HG02943 (cell line): Measurements from ENCODE around the gene IQSEC1.

Source experiments
- ATAC-seq: cut with Tn5 transposase; IDR thresholded peaks from one replicate; pipeline ENCODE4 v1.9.1; 2021; ENCODE audit warnings: mild to moderate bottlenecking, low read depth, moderate library complexity; ENCODE audit not compliant: unreplicated experiment

Gene IQSEC1

DNA sequence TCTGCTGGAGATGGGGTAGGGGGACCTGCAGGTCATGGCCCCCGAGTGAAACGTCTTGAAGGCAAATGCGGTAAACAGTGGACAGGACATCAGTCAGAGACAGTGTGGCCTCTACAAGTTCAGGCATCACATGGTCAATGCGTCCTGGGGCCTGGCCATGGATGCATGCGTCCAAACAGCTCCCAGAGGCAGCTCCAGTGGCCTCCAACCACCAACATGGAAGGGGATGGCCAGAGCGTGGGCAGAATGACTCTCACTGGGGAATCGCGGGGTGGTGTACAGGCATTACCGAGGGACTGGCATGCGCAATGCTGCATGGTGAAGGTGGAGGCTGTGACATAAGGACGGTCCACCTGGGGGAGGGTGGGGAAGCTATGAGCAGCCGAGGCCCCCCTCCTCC, 35.6 kb upstream of the IQSEC1 start:
- ATAC-seq: no peak

DNA sequence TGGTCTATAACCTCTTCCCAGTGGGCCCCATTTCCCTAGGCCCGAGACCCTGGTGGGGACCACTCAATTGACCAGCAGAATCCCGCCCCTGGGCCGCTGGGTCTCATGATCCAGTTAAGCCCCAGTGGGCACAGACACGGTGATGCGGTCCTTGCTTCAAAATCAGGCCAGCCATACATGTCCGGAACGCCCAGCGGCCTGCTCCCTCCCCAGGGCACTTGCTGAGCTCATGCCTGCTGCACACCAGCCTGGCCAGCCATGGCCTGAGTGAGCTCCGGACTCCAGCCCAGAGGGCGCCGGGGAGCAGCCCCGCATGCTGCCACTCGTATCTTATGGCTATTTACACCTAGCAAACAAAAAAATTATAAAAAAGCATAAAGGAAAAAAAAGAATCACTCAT, 34.4 kb upstream of the IQSEC1 start:
- ATAC-seq: no peak

DNA sequence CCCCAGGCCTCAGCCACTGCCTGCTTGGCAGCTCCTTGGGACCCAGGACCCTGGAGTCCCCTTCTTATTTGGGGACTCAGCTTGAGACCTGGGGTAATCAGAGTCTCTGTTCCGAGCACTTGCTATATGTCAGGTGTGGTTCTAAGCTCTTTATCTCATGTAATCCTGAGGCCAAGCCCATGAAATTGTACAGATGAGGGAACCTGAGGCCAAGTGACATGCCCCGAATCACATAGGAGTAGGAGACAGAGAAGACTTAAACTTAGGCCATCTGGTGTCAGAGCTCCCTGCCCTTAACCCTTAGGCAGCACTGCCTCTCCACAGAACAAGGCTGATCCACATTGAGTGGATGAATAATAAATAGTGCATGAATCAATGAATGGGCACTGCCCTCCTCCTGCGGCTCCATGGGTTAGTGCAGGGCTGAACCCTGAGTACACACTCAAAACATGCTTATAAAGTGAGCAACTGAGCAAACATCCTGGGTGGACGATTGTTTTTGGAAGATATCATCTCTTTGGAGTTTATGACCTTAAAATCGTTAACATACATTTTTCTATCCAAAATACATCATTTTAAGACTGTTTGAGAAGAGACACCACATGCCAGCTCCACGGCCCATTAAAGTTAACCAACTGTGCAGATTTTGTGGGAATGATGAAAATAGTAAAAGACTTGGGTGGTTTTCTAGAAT, 33.2 kb upstream of the IQSEC1 start:
- ATAC-seq: no peak

- ATAC-seq: no peak
Measured at GRCh38 chr3:13105896-13106250, 32.6 kb upstream of the IQSEC1 start.

DNA sequence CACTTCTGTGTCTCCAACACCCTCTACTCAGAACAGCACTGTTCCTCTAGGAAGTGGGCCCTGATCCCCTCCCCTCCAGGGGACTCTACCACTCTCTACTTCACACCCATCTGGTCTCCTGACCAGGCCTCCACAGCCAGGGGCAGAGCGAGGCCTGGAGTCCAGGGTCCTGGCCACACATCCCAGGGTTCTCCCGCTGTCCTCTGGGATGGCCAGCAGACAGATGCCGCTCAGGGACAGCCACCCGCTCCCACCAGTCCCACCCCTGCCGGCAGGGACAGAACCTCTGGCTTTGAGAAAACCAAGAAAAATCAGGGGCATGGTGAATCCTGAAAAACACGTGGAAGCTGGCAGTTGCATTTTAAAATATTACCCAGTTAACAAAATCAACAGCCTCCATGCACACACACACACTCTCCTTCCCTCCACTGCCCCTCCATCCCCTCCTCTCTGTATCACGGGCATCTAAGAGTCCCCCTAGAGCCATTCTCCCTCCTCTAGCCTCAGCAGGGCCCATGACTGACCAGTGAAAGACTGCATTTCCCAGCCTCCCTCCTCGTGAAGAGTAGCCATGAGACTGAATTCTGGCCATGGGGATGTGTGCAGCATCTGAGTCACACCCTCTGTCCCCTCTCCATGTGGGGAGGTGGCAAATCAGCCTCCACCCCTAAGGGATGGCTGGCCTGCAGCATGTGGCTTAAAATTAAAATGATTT, 32.1 kb upstream of the IQSEC1 start:
- ATAC-seq: no peak

GRCh38 chr3:13104511-13104910, 31.3 kb upstream of the IQSEC1 start:
- no peak for ATAC-seq

- ATAC-seq: no peak
Measured at GRCh38 chr3:13103416-13104058, 30.3 kb upstream of the IQSEC1 start.

DNA sequence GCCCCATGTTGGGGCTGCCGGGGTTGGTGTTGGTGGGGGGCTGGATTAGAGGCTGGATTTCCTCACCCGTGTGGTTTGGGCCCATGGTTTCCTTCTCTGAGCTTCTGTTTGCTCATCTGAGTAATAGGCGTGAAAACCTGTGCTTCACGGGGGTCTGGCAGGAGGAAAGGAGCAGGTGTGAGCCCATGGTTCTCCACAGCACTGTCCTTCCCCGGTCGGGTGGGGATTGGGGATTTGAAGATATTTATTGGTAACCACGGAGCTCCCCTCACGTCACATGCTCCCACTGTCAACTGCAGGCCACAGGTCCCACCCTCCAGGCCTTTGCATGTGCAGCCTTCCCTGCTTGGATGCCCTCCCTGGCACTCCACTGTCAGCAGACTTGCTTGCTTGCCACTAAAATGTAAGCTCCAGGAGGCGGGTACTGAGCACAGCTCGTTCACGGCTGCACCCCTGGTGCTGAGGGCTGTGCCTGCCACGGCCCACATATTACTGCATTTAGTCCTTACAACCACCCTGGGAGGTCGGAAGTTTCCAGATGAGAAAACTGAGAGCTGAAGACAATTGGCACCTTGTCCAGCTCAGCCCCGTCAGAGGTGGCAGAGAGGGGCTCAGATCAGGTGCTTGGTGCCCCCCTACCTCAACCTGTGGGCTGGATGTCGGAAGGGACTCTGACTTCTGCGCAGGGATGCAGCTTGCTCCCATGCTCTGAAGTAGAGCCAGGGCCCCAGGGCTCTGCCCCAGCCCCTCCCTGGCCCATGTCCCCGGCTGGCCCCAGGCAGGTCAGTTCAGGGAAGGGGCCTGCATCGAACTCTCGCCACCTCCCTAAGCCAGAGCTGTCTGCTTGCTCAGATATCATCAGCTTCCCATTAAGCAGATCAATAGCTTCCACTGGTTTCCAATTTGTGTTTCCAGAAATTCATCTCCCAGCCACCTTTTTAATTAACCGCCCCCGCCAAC, 29.4 kb upstream of the IQSEC1 start:
- no peak for ATAC-seq

- no peak for ATAC-seq
Measured at GRCh38 chr3:13099707-13100106, 26.5 kb upstream of the IQSEC1 start.

- ATAC-seq: no peak
Measured at GRCh38 chr3:13098192-13098988, 25.2 kb upstream of the IQSEC1 start.

- no peak for ATAC-seq
Measured at GRCh38 chr3:13096356-13096755, 23.1 kb upstream of the IQSEC1 start.

DNA sequence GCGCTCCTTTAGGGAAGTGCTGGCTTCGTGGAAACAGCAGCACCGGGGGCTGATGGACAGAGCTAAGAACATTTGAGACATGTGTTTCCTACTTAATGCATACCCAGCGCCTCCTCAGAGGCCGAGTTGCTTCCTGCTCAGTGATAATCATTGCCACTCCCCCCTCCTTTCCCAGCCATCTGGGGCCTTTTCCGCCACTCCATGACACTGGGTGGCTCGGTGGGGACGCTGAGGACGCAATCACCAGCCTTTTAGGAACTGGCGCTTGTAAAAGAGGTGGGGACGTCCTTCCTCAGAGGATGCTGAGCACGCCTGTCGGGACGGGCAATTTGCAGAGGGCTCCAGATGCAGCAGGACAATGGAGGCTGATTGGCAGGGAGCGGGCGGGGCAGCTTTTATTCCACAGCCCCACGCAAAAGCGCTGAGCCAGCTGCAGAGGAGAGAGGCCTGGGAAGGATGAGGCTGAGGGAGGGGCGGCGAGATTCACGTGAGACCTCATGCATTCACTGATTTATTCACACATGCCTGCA, 22.2 kb upstream of the IQSEC1 start:
- no peak for ATAC-seq

DNA sequence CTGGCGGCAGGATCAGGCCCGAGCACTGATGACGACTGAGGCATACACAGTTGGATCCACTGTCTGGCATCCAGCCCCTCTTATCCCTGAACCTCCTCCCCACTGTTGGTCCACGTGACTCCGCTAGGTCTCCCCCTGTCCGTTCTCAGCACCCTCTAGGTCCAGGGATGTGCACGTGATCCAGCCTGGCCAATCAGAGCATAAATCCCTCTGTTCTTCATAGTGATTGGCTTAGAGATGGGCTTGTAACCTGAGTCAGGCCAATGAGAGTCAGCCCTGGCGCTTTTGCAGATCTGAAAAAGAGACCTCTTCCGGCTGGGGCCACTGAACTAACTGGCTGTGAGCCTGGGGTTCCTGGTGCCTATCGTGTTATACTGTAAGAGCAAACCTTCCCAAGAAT, 20.5 kb upstream of the IQSEC1 start:
- ATAC-seq: no peak

- ATAC-seq: no peak
Measured at GRCh38 chr3:13092621-13093617, 19.7 kb upstream of the IQSEC1 start.

DNA sequence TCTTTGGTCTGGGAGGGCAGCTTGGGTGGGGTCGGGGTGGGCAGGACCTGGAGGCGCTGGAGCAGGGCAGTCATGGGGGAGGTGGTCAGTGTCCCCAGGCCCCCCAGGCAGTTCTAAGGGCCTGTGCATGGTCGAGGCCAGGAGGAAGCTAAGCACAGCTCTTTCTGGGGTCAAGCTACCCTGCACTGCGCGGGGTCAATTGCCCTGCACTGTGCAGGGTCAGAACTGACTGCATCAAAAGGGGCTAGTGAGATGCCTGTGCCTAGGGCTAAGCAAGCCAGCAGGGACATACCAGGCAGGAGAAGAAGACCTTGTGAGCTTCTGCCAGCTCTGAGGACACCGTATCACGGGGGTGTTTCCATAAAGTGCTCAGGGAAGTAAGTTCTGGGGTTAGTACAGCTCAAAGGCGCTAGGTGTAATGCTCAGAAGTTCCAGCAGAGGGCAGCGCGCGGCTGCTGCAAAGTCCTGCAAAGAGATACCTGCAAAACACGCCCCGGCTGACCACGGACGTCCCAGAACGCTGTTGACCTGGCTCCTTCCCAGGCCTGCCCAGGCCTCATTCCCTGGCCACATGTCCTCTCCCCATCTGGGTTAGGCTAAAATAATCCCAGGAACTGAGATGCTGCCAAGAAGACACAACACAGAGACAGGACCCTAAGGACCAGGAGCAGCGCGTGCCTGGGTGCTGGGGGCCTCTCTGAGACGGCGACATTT, 18.8 kb upstream of the IQSEC1 start:
- ATAC-seq: no peak

GRCh38 chr3:13088028-13089006, 15.1 kb upstream of the IQSEC1 start:
- no peak for ATAC-seq
